PC-3 (cell line): ENCODE data around the gene GAB2. TPM values are rescaled to one million over a fixed set of nuclear protein-coding genes. Genes with fewer than 3 reads are reported as not detected.

ENCODE experiments used
- ATAC-seq: fragments of 200-7000 bp; cut with Tn5 transposase; 2 replicates; pipeline ENCODE4 v1.9.1; 2020; ENCODE audit warnings: mild to moderate bottlenecking, moderate library complexity
- BruUV-seq: library from RNA; stranded (reverse); fragments of 400-500 nt; replicated peaks from 2 replicates; lab custom pipeline; 2021; lab: Mats Ljungman, UMichigan
- CTCF ChIA-PET: fragments of 300-600 bp; sonication (Branson Sonifier 250); formaldehyde crosslinking; loops from one replicate; lab custom pipeline; 2022; ENCODE audit warnings: antibody characterized with exemption; lab: Charles Lee
- POLR2A ChIA-PET: fragments of 300-600 bp; sonication (Branson Sonifier 250); formaldehyde crosslinking; loops from one replicate; lab custom pipeline; 2022; ENCODE audit warnings: antibody characterized with exemption; ENCODE audit not compliant: unreplicated experiment; lab: Charles Lee
- DNase-seq: peaks from one replicate; pipeline ENCODE4 v3.0.0-alpha.2; 2015
- H2AFZ ChIP-seq: fragments of 300-600 bp; sonication (generic); 2 replicates; pipeline ENCODE4 v1.6.0; 2016; ENCODE audit warnings: antibody characterized with exemption, low read length
- H3F3A ChIP-seq: fragments of 300-600 bp; sonication (generic); one replicate; pipeline ENCODE4 v1.6.0; 2017; ENCODE audit warnings: antibody characterized with exemption, low read length, control low read depth, mild to moderate bottlenecking; ENCODE audit not compliant: unreplicated experiment
- H3K27ac ChIP-seq: fragments of 300-600 bp; sonication (generic); 2 replicates; pipeline ENCODE4 v1.5.1; 2016; ENCODE audit warnings: mild to moderate bottlenecking, low read length
- H3K27me3 ChIP-seq: fragments of 300-600 bp; sonication (generic); 2 replicates; pipeline ENCODE4 v1.6.1; 2016; ENCODE audit warnings: low read length, mixed read lengths
- H3K36me3 ChIP-seq: fragments of 300-600 bp; sonication (generic); 2 replicates; pipeline ENCODE4 v1.6.1; 2016; ENCODE audit warnings: low read depth, mixed run types, low read length, mixed read lengths
- H3K4me1 ChIP-seq: fragments of 300-600 bp; sonication (generic); 2 replicates; pipeline ENCODE4 v1.5.1; 2016; ENCODE audit warnings: low read length; ENCODE audit not compliant: insufficient read depth
- H3K4me2 ChIP-seq: fragments of 300-600 bp; sonication (generic); 2 replicates; pipeline ENCODE4 v1.6.0; 2016; ENCODE audit warnings: low read length
- H3K4me3 ChIP-seq: fragments of 300-600 bp; sonication (generic); 2 replicates; pipeline ENCODE4 v1.5.1; 2016; ENCODE audit warnings: mild to moderate bottlenecking, low read length, mixed read lengths
- H3K79me2 ChIP-seq: fragments of 300-600 bp; sonication (generic); 2 replicates; pipeline ENCODE4 v1.6.1; 2017; ENCODE audit warnings: low read length, mixed read lengths
- H3K9ac ChIP-seq: fragments of 300-600 bp; sonication (generic); 2 replicates; pipeline ENCODE4 v1.6.0; 2016; ENCODE audit warnings: mild to moderate bottlenecking, low read length
- H3K9me2 ChIP-seq: fragments of 300-600 bp; sonication (generic); replicated peaks from 2 replicates; pipeline ENCODE4 v1.6.1; 2016; ENCODE audit warnings: mixed run types, low read length, mixed read lengths
- H3K9me3 ChIP-seq: fragments of 300-600 bp; sonication (generic); 2 replicates; pipeline ENCODE4 v1.6.1; 2016; ENCODE audit warnings: low read length, mixed read lengths
- H4K20me1 ChIP-seq: fragments of 300-600 bp; sonication (generic); 2 replicates; pipeline ENCODE4 v1.6.1; 2016; ENCODE audit warnings: low read length, mixed read lengths
- EZH2 ChIP-seq: fragments of 300-600 bp; sonication (generic); IDR thresholded peaks from one replicate; pipeline ENCODE4 v1.6.1; 2017; ENCODE audit warnings: antibody characterized with exemption, mild to moderate bottlenecking, low read length; ENCODE audit not compliant: unreplicated experiment
- EZH2phosphoT487 ChIP-seq: fragments of 300-600 bp; sonication (generic); IDR thresholded peaks from 2 replicates; pipeline ENCODE4 v1.6.1; 2018; ENCODE audit warnings: mild to moderate bottlenecking, antibody characterized with exemption, low read length, borderline replicate concordance
- intact Hi-C: fragments of 100-400 bp; cut with micrococcal nuclease; formaldehyde crosslinking; loops from 2 replicates; pipeline ENCODE4 v1.9.0; 2023
- total RNA-seq: library from RNA; depleted of rRNA; stranded (reverse); fragments of >200 nt; gene quantifications from 2 replicates; pipeline ENCODE4 v1.2.3, GENCODE V29; 2014
- TF ChIP-seq, protein P1 (sequence below): fragments of 300-600 bp; sonication (generic); conservative IDR thresholded peaks from 2 replicates; pipeline ENCODE4 v1.5.1; 2017; ENCODE audit warnings: antibody characterized with exemption, low read depth, mild to moderate bottlenecking, low read length

Gene GAB2
- total RNA-seq, 1 experiment from 2014 or later = 7.1 TPM

GRCh38 chr11:78428773-78429172, 11.2 kb upstream of the GAB2 start:
- Histone ChIP-seq H3K4me1 (0 out of 2 replicates have a peak, but pooled peaks cover 6% of the 10 kb centered on the region), H3K9ac (no peak overlapping the region), H3K9me2 (no peaks in the 10 kb centered on the region), H3K79me2 (no peaks in the 10 kb centered on the region), H3K9me3 (no peaks in the 10 kb centered on the region), H3K27ac (no peak overlapping the region), H3K4me2 (no peak overlapping the region), H3K27me3 (no peaks in the 10 kb centered on the region), H3K4me3 (no peak overlapping the region), H4K20me1 (no peaks in the 10 kb centered on the region), H2AFZ (no peak overlapping the region), H3K36me3 (0 out of 2 replicates have a peak, but pooled peaks cover 2% of the 10 kb centered on the region), H3F3A (no peaks in the 10 kb centered on the region)
- intact Hi-C loops = no loop called here
- no peak for DNase-seq
- BruUV-seq = no TSS peak
- ATAC-seq = no peak
- ChIA-PET CTCF (interaction anchor here (0.6 kb wide), 1 partner anchor 9 kb away, joined by 3 read pairs; no protein-coding TSS in a partner anchor), POLR2A (interaction anchor here (0.5 kb wide), 1 partner anchor 18 kb away, joined by 5 read pairs; no protein-coding TSS in a partner anchor)
- no peak for TF ChIP-seq EZH2phosphoT487
- TF ChIP-seq EZH2 = no peak
- TF ChIP-seq, protein P1, sequence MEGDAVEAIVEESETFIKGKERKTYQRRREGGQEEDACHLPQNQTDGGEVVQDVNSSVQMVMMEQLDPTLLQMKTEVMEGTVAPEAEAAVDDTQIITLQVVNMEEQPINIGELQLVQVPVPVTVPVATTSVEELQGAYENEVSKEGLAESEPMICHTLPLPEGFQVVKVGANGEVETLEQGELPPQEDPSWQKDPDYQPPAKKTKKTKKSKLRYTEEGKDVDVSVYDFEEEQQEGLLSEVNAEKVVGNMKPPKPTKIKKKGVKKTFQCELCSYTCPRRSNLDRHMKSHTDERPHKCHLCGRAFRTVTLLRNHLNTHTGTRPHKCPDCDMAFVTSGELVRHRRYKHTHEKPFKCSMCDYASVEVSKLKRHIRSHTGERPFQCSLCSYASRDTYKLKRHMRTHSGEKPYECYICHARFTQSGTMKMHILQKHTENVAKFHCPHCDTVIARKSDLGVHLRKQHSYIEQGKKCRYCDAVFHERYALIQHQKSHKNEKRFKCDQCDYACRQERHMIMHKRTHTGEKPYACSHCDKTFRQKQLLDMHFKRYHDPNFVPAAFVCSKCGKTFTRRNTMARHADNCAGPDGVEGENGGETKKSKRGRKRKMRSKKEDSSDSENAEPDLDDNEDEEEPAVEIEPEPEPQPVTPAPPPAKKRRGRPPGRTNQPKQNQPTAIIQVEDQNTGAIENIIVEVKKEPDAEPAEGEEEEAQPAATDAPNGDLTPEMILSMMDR = no peak

DNA sequence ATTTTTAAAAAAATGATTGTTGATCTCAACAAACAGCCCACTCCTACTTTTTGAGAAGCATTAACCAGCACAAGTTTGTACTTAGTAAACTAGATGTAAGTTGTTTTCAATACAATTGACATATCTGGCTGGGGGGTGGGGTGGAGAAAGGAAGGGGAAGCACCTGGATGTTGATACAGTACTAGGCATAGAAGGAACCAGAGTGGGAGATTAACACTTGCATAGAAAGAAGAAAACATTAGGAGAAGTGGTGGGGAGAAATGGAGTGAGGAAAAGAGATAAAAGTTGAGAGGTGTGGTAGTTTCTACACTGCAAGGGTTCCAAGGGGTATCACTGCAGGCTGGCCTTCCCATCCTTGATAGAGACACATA, 10.6 kb upstream of the GAB2 start:
- Histone ChIP-seq H3K4me3 (no peak overlapping the region), H2AFZ (no peak overlapping the region), H3K79me2 (no peaks in the 10 kb centered on the region), H3K27me3 (no peaks in the 10 kb centered on the region), H4K20me1 (no peaks in the 10 kb centered on the region), H3K36me3 (0 out of 2 replicates have a peak, but pooled peaks cover 2% of the 10 kb centered on the region), H3F3A (no peaks in the 10 kb centered on the region), H3K9ac (no peak overlapping the region), H3K9me3 (no peaks in the 10 kb centered on the region), H3K27ac (no peak overlapping the region), H3K9me2 (no peaks in the 10 kb centered on the region), H3K4me2 (no peak overlapping the region), H3K4me1 (0 out of 2 replicates have a peak, but pooled peaks cover 6% of the 10 kb centered on the region)
- POLR2A ChIA-PET = interaction anchor here (0.5 kb wide), 1 partner anchor 18 kb away, joined by 5 read pairs; no protein-coding TSS in a partner anchor
- TF ChIP-seq, protein P1 = no peak
- TF ChIP-seq EZH2phosphoT487 (no peak), EZH2 (no peak)
- DNase-seq (no peak), ATAC-seq (no peak)
- intact Hi-C loops = no loop called here
- CTCF ChIA-PET = no interaction called here
- no TSS peak for BruUV-seq

DNA sequence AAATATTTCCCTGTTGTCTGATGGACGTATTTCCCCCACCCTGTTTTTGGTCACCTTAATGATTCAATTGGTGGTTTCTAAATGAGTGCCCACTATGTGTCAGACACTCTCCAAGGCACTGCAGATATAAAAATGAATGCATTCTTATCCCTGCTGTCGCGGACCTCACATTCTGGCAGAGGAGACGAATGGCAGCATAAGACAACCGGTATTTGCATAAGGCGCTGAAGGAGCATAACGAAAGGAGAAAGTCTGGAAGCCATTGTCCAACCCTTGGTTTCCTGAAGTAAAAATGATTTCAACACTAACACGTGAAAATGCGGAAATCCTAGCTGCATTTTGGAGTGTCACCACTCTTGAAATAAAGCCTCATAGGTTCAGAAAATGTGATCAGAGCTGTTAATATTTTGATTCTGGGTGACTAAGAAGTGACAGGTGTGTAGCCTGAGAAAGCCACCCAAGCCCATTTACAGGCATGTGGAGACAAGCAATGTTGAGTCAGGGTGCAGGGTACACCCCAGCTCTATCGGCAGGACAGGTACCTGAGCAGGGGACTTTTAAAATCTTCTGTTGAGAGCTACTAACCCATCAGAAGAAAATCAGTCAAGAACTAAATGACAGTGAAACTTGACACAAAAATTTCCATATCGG, 10.1 kb upstream of the GAB2 start:
- H3K4me3 ChIP-seq = no peak overlapping the region
- 0 out of 2 replicates have a peak, but pooled peaks cover 6% of the 10 kb centered on the region for H3K4me1 ChIP-seq
- no peak overlapping the region for H3K9ac ChIP-seq
- BruUV-seq = no TSS peak
- no peaks in the 10 kb centered on the region for H4K20me1 ChIP-seq
- CTCF ChIA-PET = no interaction called here
- no peaks in the 10 kb centered on the region for H3F3A ChIP-seq
- no peak overlapping the region for H3K27ac ChIP-seq
- no peaks in the 10 kb centered on the region for H3K79me2 ChIP-seq
- ATAC-seq (no peak), DNase-seq (no peak)
- no peak overlapping the region for H2AFZ ChIP-seq
- H3K9me3 ChIP-seq = no peaks in the 10 kb centered on the region
- TF ChIP-seq EZH2phosphoT487 (no peak), EZH2 (no peak)
- TF ChIP-seq, protein P1 = no peak
- intact Hi-C loops = no loop called here
- H3K36me3 ChIP-seq = 0 out of 2 replicates have a peak, but pooled peaks cover 2% of the 10 kb centered on the region
- no peak overlapping the region for H3K4me2 ChIP-seq
- H3K27me3 ChIP-seq = no peaks in the 10 kb centered on the region
- no peaks in the 10 kb centered on the region for H3K9me2 ChIP-seq
- POLR2A ChIA-PET = no interaction called here
